ENCODE measurements around the gene FABP1.

Gene FABP1

GRCh38 chr2:88137833-88138232 lies 10.0 kb upstream of the FABP1 start:
- DNase-seq (ENCODE audit: low read depth), result no peak

GRCh38 chr2:88136817-88137216 lies 9.0 kb upstream of the FABP1 start:
- DNase-seq (ENCODE audit: low read depth), result no peak

GRCh38 chr2:88133875-88134274 lies 6.0 kb upstream of the FABP1 start:
- no peak for DNase-seq (ENCODE audit: low read depth)

GRCh38 chr2:88131999-88132368 lies 4.1 kb upstream of the FABP1 start:
- no peak for DNase-seq (ENCODE audit: low read depth)

- DNase-seq (ENCODE audit: low read depth), result no peak
Measured at GRCh38 chr2:88131201-88131998, 3.5 kb upstream of the FABP1 start.

GRCh38 chr2:88129313-88129959 lies 1.6 kb upstream of the FABP1 start:
- DNase-seq (ENCODE audit: low read depth), result no peak

- no peak for DNase-seq (ENCODE audit: low read depth)
Measured at GRCh38 chr2:88128654-88129312, 921 bp upstream of the FABP1 start.

GRCh38 chr2:88127638-88127887 lies 299 bp downstream of the FABP1 start:
- DNase-seq (ENCODE audit: low read depth), result no peak

GRCh38 chr2:88126772-88127637 lies 857 bp downstream of the FABP1 start:
- no peak for DNase-seq (ENCODE audit: low read depth)

- DNase-seq (ENCODE audit: low read depth), result no peak
Measured at GRCh38 chr2:88125924-88126771, 1.7 kb downstream of the FABP1 start.

GRCh38 chr2:88125344-88125923 lies 2.4 kb downstream of the FABP1 start:
- DNase-seq (ENCODE audit: low read depth), result no peak

- no peak for DNase-seq (ENCODE audit: low read depth)
Measured at GRCh38 chr2:88123975-88124917, 3.6 kb downstream of the FABP1 start.

GRCh38 chr2:88123164-88123974 lies 4.5 kb downstream of the FABP1 start:
- no peak for DNase-seq (ENCODE audit: low read depth)

- no peak for DNase-seq (ENCODE audit: low read depth)
Measured at GRCh38 chr2:88122141-88122884, 5.5 kb downstream of the FABP1 start.

GRCh38 chr2:88121678-88122077 lies 6.2 kb downstream of the FABP1 start:
- DNase-seq (ENCODE audit: low read depth), result no peak

GRCh38 chr2:88117973-88118372 lies 9.9 kb downstream of the FABP1 start:
- no peak for DNase-seq (ENCODE audit: low read depth)

- no peak for DNase-seq (ENCODE audit: low read depth)
Measured at GRCh38 chr2:88116669-88117432, 11.0 kb downstream of the FABP1 start.

Measured in non-pigmented ciliary epithelial cell (primary cell).